ENCODE results near the gene ZBTB1. TPM values are rescaled to one million over a fixed set of nuclear protein-coding genes. Genes with fewer than 3 reads are reported as not detected.
"Not testable (repeated sequence)": the region's sequence is repeated elsewhere in the genome, so short reads cannot be mapped to it uniquely, and the experiment has no call there.

Gene ZBTB1
- total RNA-seq, 1 experiment from 2014 or later = 33.0 TPM

DNA sequence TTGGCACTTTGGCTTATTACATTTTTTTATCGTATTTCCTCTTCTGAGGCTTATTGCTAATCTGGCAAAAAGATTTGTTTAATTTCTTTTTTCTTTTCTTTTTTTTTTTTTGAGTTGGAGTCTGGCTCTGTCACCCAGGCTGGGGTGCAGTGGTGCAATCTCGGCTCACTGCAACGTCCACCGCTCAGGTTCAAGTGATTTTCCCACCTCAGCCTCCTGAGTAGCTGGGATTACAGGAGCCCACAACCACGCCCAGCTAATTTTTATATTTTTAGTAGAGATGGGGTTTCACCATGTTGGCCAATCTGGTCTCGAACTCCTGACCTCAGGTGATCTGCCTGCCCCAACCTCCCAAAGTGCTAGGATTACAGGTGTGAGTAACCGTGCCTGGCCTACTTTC, 65.1 kb downstream of the ZBTB1 start:
- DNase-seq (ENCODE audit: low read depth) = not testable (repeated sequence)

DNA sequence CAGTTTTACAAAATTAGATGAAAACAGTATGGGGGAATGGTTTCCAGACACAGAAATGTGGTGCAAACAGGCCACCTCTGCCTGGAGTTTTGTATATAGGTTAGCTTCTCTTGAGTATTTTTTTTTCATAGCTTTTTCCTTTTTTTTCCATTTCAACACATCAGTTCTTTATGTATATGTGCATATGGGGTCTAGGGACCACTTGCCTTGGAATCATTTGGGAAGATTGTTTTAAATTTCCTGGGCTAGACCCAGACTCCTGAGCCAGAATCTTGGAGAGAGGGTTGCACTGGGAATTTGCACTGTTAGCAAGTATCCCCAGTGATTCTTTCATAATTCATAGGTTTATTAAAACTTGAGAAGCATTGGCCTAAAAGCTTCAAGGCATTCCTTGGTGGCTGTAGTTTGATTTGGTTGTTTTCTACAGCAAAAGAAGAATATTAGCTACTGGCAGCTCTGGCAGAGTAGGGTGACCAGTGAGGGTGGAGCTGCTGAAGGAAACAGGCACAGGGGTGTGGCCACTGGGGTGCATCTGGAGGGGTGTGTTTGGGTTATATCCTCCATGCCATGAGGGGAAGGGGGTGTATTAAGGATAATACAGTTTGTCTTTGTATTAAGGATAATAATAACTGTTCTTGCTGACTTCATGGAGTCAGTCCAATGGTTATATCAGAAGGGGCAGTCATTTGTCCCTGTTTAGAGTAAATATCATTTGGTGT, 68.0 kb downstream of the ZBTB1 start:
- DNase-seq (ENCODE audit: low read depth) = no peak

GRCh38 chr14:64573109-64573508, 68.5 kb downstream of the ZBTB1 start:
- DNase-seq (ENCODE audit: low read depth) = no peak

Other genes starting within 250 kb of the ZBTB1 start
- gene ESR2, start 210.4 kb upstream of the ZBTB1 start, total RNA-seq (2014; rRNA removed; shearing (Covaris generic)) = 0.10 and 0.12 TPM in 2 replicates
- gene MTHFD1, start 116.4 kb upstream of the ZBTB1 start, total RNA-seq (2014; rRNA removed; shearing (Covaris generic)) = 39.2 and 46.5 TPM in 2 replicates
- 0.36 and 0.59 TPM in 2 replicates for gene AKAP5, start 39.3 kb upstream of the ZBTB1 start, total RNA-seq (2014; rRNA removed; shearing (Covaris generic))
- 3.8 and 8.3 TPM in 2 replicates for gene ZBTB25, start 932 bp upstream of the ZBTB1 start, total RNA-seq (2014; rRNA removed; shearing (Covaris generic))
- gene HSPA2, start 36.0 kb downstream of the ZBTB1 start, total RNA-seq (2014; rRNA removed; shearing (Covaris generic)) = 10.0 and 11.2 TPM in 2 replicates
- gene PPP1R36, start 45.2 kb downstream of the ZBTB1 start, total RNA-seq (2014; rRNA removed; shearing (Covaris generic)) = 0.48 and 0.78 TPM in 2 replicates
- 1.8 and 1.9 TPM in 2 replicates for gene PLEKHG3, start 199.7 kb downstream of the ZBTB1 start, total RNA-seq (2014; rRNA removed; shearing (Covaris generic))

Data from RPMI7951 (cell line).